ENCODE measurements around the gene SERPINB4.
"Not testable (repeated sequence)": the region's sequence is repeated elsewhere in the genome, so short reads cannot be mapped to it uniquely, and the experiment has no call there.

The SERPINB4 gene

GRCh38 chr18:63644142-63644541 is at the start of gene SERPINB4:
SERPINB4 (minus strand) TSS chr18:63644256; CDS start chr18:63643577, 679 bp downstream.
- DNase-seq, result not testable (repeated sequence)

DNA sequence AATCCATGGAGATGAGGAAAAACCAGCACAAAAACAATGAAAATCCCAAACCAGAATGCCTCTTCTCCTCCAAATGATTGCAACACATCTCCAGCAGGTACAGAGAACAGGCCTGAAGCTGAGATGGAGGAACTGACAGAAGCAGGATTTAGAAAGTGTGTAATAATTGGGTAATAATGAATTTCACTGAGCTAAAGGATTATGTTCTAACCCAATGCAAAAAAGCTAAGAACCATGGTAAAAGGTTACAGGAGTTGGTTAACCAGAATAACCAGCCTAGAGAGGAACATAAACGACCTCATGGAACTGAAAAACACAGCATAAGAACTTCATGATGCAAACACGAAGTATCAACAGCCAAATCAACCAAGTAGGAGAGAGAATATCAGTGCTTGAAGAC is 45.0 kb upstream of the SERPINB4 start:
- DNase-seq, result no peak

DNA sequence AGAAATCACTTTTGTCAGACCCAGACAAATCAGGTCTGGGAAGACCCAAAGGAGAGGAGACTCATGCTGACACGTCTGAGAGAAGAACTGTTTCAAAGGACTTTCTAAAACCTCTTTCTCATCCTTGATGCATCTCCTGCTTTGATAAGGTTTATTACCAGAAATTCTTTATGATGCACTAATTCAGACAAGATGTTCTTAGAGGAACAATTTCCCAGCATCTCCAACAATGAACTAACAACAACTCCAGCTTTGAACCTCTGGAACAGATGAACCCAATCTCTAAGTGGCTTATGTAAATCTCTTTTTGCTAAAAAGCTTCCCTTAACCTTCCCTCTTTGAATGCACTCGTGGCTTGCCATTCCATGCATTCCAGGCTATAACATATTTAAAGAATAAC is 42.8 kb upstream of the SERPINB4 start:
- no peak for DNase-seq

DNA sequence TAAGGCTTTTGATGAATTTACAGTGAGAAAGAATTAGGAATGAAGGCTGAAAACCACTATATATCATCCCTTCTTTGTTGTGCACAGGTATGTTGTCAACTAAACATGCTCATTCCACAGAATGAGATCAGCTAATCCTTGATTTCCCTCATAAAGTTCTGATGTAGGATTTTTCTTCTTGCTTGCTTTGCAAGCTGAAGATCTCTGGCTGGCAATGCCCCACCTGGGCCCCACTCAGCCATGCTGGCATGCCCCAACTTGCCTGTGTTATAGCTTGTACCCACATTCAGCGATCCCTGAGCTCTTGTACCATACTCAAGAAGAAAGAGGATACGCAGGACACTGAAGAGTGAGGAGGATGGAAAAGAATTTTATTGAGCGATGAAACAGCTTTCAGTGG is 40.7 kb upstream of the SERPINB4 start:
- DNase-seq, result no peak

DNA sequence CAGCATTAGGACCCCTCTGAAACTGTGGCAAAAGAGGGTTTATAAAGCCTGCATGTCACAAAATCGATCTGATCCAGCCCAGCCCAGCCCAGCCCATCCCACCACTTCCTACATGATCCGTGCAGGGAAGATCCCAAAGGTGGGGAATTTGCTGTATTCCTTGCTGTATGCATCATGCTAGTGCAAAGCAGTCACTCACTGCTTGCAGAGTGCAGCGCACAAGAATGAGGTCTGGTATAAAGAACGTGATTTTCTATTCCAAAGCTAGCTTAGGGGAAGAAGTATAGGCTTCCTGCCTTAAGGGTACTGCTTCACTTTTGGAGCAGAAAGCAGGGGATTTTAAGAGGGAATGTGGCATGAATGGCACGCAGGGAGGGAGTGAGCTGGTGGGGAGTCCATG is 39.8 kb upstream of the SERPINB4 start:
- DNase-seq, result no peak

- DNase-seq, result no peak
These were observed 39.1 kb upstream of the SERPINB4 start for GRCh38 chr18:63683152-63683551.

DNA sequence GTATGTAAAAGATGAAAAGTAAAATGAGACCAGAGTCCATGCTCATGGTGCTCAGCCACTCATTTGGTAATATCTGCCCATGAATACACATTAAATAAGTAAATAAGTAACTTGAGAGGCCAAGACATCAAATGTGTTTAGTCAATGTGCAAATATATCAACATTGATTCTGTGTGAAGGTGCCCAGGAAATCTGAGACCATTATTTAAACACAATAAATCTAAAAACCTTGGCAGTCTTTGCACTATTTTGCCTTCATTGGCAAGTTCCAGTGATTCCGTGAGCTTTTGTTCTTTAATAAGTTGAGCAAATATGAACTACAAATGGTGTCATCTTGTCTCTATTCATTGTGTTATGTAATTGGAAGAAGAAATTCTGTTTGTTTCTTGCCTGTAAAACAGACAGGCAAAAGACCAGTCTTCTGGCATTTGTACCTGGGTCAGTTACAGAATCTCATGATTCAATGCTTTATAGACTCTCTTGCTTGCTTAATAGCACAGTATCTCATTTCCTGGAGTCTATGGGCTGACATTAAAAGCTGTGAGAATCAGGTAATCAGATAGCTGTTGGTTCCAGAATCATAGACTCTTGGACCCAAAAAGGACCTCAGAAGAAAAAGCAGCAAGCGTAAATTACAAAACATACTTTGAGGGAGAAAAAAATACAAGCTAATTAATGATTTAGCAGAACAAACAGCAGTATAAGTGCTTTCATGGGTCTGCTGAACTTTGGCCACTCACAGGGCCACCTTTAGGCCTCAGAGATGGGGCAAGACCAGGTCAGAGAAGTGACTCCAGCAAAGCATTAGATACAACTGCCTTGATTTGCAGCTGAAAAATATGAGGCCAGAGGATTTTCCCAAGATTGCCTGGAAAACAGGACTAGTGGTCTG is 37.6 kb upstream of the SERPINB4 start:
- DNase-seq, result peak in 1 of 2 experiments; percentile 2

DNA sequence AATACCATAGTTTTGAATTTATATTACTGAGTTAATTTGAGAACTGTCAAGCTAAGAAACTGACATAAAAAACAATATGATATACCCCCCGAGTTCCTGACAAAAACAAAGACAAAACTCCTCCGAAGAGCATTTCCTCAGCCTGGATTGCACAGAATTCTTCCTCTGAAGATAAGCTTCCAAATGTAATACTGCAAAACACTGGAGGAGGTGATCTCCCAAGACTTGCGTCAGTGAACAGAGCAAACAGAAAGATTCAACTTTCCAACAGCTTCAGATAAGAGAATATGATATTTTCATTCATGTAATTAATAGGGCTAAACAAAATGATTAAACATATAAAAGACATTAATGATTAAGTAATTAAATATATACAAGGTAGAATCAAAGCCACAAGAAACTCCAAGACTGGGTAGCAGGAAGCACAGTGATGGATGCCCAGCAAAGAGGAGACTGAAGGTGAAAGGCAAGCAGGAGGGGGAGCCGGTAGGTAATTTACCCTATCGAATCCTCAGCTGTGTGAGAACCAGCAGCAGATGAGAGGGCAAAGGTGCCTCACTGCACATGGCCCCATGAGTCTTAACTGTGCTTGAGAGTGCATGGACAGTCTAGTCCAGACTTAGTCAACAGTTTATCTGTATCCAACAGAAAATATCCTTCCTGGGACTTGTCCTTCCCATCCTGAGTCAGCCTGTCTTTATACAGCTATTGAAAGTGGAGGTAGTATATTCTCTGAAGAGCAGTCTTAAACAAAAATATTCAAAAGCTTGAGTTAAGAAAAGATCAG is 36.0 kb upstream of the SERPINB4 start:
- no peak for DNase-seq

DNA sequence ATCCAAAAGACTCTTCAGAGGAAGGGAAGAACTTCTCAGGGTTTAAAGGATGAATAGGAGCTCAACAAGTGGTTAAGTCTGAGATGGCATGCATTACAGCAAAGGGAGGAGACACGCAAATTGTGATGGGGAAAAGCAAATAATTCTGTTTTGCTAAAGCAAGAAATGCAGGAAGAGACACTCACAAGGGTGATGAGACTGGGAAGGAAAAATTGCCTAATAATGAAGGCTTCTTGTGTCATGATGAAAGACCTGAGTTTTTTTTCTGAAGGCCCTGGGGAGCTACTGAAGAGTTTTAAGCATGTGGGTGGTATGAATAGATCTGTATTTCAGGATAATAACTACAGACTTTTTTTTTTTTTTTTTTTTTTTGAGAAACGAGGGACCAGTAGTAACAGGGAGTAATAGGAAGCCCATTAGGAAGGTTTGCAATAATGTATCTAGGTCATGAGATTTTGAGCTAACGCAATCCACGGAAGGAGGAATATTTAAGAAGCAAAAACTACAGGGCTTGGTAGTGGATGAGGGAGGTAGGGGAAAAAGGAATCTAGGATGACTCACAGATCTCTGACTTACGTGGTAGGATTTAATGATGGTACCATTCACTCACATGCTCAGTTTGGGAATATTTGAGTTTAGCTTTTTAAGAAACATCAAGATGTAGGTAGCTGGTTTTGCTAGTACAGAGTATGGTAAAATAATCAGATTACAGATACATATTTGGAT is 33.6 kb upstream of the SERPINB4 start:
- DNase-seq, result no peak

- DNase-seq, result peak; percentile 2 to 13
These were observed 32.7 kb upstream of the SERPINB4 start for GRCh38 chr18:63676526-63677323.

- no peak for DNase-seq
These were observed 20.5 kb upstream of the SERPINB4 start for GRCh38 chr18:63664571-63664970.

- not testable (repeated sequence) for DNase-seq
These were observed 17.7 kb upstream of the SERPINB4 start, which contains the start of gene SERPINB3 for GRCh38 chr18:63661750-63662149. SERPINB3 (minus strand) TSS chr18:63661893; CDS start chr18:63661216, 677 bp downstream.

DNA sequence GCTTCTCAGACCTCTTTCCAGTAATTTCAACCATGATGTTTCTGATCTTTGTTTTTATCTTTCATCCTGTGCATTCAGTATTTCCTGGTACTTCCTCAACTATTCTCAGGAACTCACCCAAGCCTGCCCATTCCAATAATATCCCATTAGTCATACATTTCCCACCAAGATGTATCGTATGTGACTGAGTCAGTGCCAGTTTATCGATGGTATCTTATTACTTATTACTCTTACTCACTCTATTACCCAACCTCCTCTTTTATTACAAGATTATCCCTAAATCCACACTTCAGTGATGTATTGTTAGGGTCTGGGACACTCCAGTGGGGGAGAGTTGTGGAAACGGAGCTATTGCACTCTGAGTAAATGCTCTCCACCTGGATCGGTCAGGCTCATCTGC is 14.9 kb upstream of the SERPINB4 start:
- not testable (repeated sequence) for DNase-seq

DNA sequence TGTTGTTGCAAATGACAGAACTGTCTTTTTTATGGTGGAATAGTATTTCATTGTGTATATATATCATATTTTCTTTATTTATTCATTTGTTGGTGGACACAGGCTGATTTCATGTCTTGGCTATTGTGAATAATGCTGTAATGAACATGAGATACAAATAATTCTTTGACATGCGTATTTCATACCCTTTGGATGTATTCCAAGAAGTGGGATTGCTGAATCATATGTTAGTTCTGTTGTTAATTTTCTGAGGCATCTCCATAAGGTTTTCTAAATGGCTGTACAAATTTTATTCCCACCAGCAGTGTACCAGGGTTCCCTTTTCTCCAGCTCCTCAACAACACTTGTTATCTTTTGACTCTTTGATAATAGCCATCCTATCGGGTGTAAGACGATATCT is 6.2 kb upstream of the SERPINB4 start:
- DNase-seq, result not testable (repeated sequence)

DNA sequence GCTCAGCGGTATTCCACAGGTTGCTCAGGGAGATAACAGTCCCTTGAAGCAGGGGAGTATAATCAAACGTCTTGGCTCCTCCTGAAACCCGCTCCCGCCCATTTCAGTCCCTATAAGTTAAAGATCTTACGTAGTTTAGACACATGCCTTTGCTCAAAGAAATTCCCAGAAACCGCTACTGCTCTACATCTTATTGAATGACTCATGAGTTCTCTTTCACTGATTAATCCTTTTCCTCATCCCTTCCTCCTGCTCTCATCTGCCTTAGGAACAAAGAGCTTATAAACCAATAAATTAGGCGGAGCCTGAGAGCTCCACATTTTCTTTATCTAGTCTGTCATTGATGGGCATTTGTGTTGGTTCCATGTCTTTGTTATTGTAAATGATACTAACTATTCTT is 4.2 kb upstream of the SERPINB4 start:
- no peak for DNase-seq

DNA sequence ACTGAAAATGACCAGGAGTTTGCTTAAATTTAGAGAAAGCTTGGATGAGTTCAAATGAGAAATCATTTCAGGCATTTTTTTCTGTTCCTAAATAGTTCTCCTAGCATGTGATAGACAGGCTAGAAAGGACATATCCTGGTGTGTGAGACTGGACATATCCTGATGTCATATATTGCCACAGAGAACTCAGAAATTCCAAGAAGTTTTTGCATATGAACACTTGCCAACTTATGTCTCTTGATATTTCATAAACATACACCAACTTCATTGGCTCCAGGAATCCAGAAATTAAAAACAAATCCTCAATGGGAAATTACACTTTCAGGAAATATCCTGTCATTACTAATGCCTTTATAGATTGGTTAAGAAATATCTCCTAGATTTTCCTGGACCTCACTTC is 2.9 kb upstream of the SERPINB4 start:
- no peak for DNase-seq

- not testable (repeated sequence) for DNase-seq
These were observed 638 bp upstream of the SERPINB4 start for GRCh38 chr18:63644694-63645093.

DNA sequence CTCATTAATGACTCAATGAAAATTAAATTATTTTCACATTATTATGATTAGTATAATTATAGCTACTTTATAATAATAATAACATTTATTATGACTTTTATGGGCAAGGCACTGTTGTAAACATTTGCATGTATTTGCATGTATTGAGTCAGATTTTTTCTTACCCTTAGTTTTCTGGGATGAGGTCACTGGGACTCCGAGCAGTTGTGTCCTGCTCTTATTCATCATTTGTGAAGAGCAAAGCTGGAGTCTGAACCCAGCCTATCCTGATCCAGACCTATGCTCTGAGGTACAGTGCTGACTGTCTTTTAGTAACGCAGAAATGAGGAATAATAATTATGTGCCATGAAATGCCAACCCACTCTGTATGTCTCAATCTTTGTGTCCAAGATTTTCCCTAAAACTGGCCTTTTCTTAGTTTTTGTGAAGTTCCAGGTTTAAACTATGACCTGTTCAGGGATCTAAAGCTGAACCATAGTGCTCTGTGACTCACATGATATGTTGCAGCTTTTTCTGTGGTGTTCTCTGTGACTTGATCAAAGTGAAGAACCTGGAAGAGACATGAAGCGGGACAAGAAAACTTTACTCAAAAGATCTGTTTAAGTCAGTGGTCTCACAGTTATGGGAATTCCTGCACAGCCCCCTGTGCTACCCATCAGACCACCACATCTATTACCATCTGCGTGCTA is 1.2 kb downstream of the SERPINB4 start:
- not testable (repeated sequence) for DNase-seq

GRCh38 chr18:63641157-63641680 is 2.8 kb downstream of the SERPINB4 start:
- DNase-seq, result not testable (repeated sequence)

DNA sequence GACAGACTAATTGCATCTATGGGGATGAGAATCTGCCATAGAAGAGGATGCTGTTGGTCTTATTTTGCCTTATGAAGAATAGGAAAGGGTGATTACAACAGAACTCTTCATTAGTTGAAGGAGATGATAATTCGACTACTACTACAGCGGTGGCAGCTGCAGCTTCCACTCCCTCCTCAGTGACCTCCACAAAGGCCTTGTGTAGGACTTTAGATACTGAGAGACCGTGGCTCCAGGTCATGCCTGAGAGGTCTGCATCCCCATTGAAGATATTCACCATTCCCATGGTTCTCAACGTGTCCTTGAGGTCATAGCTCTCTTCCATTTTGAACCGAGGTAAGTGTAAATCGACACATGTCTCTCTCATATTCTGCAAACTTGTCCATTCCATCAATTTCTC is 6.4 kb downstream of the SERPINB4 start:
- no peak for DNase-seq

- no peak for DNase-seq
These were observed 16.2 kb downstream of the SERPINB4 start for GRCh38 chr18:63627819-63628218.

Data from SHP77 (cell line).